ENCODE results near the gene CSMD2.

CSMD2 gene

DNA sequence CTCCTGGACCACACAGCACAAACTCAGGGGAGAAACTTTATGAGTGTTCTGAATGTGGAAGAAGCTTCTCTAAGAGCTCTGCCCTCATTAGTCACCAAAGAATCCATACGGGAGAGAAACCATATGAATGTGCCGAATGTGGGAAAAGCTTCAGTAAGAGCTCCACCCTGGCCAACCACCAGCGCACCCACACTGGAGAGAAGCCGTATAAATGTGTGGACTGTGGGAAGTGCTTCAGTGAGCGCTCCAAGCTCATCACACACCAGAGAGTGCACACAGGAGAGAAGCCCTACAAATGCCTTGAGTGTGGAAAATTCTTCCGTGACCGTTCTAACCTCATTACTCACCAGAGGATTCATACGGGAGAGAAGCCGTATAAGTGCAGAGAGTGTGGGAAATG, 670.1 kb downstream of the CSMD2 start:
- no peak for DNase-seq (ENCODE audit: low read depth)

DNA sequence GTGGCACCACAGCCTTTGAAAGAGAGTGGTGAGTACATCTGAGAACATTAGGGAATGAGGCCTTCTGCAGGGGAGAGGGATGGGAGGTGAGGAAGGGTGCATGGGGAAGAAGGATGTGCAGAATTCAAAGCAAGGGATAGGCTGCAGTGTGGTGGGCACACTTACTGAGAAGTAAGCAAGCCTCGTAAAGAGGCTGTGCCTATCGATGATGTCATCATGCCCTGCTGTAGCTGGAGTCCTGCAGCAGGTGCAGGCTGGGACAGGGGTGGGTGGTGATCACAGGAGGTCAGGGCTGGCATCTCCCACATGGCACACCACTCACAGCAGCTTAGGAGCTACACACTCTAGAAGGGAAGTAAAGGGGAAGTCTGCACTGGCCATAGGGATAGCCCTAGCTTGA, 676.4 kb downstream of the CSMD2 start:
- no peak for DNase-seq (ENCODE audit: low read depth)

- DNase-seq (ENCODE audit: low read depth) = no peak
These were observed 682.6 kb downstream of the CSMD2 start for GRCh38 chr1:33482412-33482811.

DNA sequence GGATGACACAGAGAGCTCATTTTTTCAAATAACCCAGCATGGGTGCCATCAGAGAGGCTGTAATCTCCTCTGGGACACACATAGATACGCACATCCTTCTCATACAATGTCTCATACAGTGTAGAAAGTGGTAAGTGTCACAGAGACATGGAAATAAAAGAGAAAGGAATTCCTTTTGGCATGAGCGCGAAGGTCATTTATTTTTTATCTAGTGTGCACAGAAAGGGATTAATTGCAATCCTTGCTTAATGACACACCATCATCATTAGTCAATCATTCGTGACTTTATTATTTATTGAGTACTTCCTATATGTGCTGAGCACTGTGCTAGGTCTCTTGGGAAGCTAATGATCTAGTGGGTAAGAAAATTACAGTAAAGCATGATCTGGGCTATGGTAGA, 687.6 kb downstream of the CSMD2 start:
- no peak for DNase-seq (ENCODE audit: low read depth)

DNA sequence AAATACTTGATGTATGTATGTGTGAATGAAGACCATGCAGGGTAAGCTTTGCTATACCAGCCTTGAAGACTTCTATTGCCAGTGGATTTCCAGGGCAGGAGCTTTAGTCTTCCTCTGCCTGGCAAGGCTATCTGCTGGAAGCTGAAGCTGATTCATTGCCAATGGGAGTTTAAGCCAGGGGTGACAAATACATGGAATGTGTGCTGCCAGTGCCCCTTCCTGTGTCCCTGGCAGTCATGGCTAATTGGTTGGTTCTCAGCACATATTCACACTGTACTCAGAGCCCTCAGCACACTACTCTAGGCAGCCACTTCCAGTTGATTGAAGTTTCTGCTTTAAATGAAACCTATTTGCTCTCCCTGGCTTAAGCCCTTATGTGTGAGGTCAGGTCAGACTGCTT, 691.1 kb downstream of the CSMD2 start:
- DNase-seq (ENCODE audit: low read depth) = no peak

GRCh38 chr1:33472269-33472980, 692.6 kb downstream of the CSMD2 start, which contains the start of gene ZSCAN20:
Gene ZSCAN20, plus strand, starts transcription at chr1:33472645. Its CDS starts 6,644 bp downstream, at chr1:33479289.
- DNase-seq (ENCODE audit: low read depth) = peak; percentile 95

GRCh38 chr1:33471416-33471815, 693.6 kb downstream of the CSMD2 start:
- DNase-seq (ENCODE audit: low read depth) = no peak

GRCh38 chr1:33470495-33471012, 694.5 kb downstream of the CSMD2 start:
- DNase-seq (ENCODE audit: low read depth) = peak; percentile 69

- no peak for DNase-seq (ENCODE audit: low read depth)
These were observed 695.3 kb downstream of the CSMD2 start for GRCh38 chr1:33469691-33470090.

- no peak for DNase-seq (ENCODE audit: low read depth)
These were observed 696.1 kb downstream of the CSMD2 start for GRCh38 chr1:33468967-33469366.

DNA sequence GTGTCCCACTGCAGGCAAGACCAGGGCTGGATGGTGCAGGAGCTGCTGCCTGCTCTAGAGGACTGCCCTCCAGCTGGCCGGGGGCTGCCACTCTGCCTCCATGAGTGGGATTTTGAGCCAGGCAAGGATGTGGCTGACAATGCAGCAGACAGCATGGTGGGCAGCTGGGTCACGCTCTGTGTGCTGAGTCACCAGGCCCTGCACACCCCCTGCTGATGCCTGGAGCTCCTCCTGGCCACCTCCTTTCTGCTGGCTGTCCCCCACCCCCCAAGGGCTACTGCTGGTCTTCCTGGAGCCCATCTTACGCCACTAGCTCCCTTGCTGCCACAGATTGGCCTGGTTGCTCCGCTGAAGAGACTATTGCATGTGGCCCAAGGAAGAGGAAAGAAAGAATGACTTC, 696.5 kb downstream of the CSMD2 start:
- DNase-seq (ENCODE audit: low read depth) = no peak

DNA sequence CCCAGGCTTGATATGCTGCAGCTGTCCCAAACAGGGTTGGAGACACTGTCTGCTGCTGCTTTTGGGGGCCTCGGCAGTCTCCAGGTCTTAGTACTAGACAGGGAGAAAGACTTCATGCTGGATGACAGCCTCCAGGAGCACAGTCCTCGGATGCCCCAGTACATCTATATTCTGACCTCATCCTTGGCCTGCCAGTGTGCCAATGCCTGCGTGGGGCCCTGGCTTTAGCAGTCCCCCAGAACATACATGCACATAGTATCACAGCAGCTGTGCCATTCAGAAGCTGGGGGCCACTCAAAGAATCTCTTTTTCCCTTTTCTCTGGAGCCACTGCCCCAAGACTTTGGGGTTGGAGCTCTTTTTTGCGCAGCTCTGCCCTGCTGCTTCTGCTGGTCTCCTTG, 697.0 kb downstream of the CSMD2 start:
- no peak for DNase-seq (ENCODE audit: low read depth)

DNA sequence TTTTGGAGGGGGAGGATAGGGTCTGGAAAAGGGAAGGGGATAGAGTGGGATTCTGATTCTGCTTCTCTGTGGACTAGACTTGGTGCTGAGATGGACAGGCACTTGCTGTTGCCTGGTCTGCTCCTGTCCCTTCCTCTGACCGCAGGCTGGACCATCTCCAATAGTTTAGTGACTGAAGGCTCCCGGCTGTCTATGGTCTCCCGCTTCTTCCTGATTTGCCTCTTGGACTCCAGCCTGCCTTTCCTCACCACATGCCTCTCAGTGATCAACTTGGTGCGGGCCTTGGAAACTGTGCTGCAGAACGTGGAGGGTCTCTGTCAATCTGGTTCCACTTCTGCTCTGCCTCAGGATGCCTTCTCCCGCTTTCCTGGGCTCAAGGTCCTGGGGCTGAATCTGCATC, 698.9 kb downstream of the CSMD2 start:
- no peak for DNase-seq (ENCODE audit: low read depth)

DNA sequence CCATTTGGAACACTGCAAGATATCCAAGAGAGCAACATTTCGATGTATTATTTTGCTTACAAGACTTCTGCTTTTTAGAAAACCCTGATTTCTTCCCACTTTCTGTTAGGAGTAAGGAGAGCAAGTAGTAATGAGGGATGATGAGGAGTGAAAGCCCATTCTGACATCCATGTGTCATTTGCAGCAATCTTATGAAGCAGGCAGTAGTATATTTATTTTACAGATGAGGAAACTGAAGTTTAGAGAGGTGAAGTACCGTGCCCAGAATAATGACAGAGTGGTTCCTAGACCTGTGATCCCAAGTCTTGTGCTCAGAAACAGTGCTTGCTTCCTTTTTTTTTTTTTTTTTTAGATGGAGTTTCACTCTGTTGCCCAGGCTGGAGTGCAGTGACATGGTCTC, 699.7 kb downstream of the CSMD2 start:
- DNase-seq (ENCODE audit: low read depth) = no peak

DNA sequence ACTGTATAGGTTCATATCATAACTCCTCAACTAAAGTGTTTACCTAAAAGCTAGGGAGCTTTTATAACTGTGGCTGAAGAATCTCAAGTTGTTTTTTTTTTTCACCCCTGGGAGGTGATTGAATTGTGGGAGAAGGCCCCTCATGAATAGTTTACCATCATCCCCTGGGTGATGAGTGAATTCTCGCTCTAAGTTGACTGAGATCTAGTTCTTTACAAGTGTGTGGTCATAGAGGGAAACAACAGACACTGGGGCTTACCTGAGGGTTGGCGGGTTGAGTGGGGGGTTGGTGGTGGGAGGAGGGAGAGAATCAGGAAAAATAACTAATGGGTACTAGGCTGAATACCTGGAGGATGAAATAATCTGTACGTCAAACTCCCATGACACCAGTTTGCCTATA, 700.5 kb downstream of the CSMD2 start:
- DNase-seq (ENCODE audit: low read depth) = no peak
